ENCODE results near the gene TMC3. TPM values are rescaled to one million over a fixed set of nuclear protein-coding genes. Genes with fewer than 3 reads are reported as not detected.
"Not testable (repeated sequence)": the region's sequence is repeated elsewhere in the genome, so short reads cannot be mapped to it uniquely, and the experiment has no call there.

Gene TMC3
- total RNA-seq, 2 experiments from 2014 or later = not detected

DNA sequence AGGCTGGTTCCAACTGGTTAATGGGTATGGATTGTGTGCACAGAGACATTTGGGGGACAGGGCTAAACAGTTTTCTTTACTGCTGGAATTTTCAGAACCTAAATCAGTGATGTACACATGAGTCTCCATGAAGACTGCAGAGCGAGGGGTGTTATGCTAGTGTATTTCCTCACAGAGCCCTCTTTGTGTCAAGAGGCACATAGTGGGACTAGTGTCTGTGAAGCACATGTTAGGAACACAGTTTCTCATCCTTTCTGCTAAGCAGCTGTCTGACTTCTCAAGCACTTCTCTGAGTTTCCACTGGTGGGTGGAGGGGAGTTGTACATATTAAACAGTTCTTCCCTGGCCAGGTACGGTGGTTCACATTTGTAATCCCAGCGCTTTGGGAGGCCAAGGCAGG lies 40.6 kb downstream of the TMC3 start:
- intact Hi-C loops (cut with DNase I, micrococcal nuclease) = no loop called here
- H3K4me3 ChIP-seq (ENCODE audit: low read length) = no peak overlapping the region
- H3K4me3 Mint-ChIP-seq = no peak overlapping the region
- no peaks in the 10 kb centered on the region for H3K27me3 Mint-ChIP-seq
- ATAC-seq (ENCODE audit: poor library complexity) (no peak), DNase-seq (no peak)
- no peaks in the 10 kb centered on the region for H3K36me3 Mint-ChIP-seq (ENCODE audit: low read depth)
- H3K36me3 ChIP-seq (ENCODE audit: insufficient read depth, low read length) = no peaks in the 10 kb centered on the region
- no peaks in the 10 kb centered on the region for H3K9me3 ChIP-seq (ENCODE audit: control insufficient read depth in 1 of 2, insufficient read depth in 1 of 2, low read length in 2 of 2)
- no peaks in the 10 kb centered on the region for H3K4me1 ChIP-seq (ENCODE audit: insufficient read depth, low read length)
- H3K9me3 Mint-ChIP-seq = no peaks in the 10 kb centered on the region
- ChIA-PET CTCF (interaction anchor here (1.0 to 1.7 kb wide), 2 partner anchors 58 to 67 kb away, joined by 3 to 4 read pairs; no protein-coding TSS in a partner anchor), POLR2A (no interaction called here)
- H3K27ac Mint-ChIP-seq = no peak overlapping the region
- H3K27ac ChIP-seq (ENCODE audit: low read depth in 1 of 2, low read length in 2 of 2) = no peak overlapping the region
- TF ChIP-seq, protein P1, sequence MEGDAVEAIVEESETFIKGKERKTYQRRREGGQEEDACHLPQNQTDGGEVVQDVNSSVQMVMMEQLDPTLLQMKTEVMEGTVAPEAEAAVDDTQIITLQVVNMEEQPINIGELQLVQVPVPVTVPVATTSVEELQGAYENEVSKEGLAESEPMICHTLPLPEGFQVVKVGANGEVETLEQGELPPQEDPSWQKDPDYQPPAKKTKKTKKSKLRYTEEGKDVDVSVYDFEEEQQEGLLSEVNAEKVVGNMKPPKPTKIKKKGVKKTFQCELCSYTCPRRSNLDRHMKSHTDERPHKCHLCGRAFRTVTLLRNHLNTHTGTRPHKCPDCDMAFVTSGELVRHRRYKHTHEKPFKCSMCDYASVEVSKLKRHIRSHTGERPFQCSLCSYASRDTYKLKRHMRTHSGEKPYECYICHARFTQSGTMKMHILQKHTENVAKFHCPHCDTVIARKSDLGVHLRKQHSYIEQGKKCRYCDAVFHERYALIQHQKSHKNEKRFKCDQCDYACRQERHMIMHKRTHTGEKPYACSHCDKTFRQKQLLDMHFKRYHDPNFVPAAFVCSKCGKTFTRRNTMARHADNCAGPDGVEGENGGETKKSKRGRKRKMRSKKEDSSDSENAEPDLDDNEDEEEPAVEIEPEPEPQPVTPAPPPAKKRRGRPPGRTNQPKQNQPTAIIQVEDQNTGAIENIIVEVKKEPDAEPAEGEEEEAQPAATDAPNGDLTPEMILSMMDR (IDR thresholded peaks at IDR 0.05) = no peak
- no peaks in the 10 kb centered on the region for H3K27me3 ChIP-seq (ENCODE audit: control insufficient read depth in 1 of 2, insufficient read depth in 2 of 2, low read length in 2 of 2)
- peaks cover 31% of the 10 kb centered on the region for H3K4me1 Mint-ChIP-seq (ENCODE audit: low read depth)

DNA sequence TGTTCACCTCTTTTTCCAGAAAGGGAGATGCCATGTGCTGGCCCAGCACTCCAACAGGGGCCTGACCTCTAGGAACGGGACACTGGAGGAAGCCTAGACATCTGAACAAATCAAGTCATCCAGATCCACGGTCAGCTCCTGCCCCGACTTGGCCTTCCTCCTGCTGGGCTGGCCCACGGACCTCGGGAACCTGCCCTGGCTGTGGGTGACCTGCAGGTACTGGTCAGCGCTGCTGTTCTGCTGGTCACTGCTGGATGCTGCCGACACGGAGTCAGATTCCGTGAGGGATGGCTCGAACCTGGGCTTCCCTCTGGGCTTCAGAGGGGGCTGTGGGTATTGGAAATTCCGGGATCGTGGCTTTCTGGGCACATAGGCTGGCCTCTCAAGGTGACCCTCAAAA lies 41.7 kb downstream of the TMC3 start:
- H3K27me3 Mint-ChIP-seq = no peaks in the 10 kb centered on the region
- Histone ChIP-seq H3K27ac (ENCODE audit: low read depth in 1 of 2, low read length in 2 of 2) (no peak overlapping the region), H3K36me3 (ENCODE audit: insufficient read depth, low read length) (no peaks in the 10 kb centered on the region), H3K4me3 (ENCODE audit: low read length) (no peak overlapping the region), H3K9me3 (ENCODE audit: control insufficient read depth in 1 of 2, insufficient read depth in 1 of 2, low read length in 2 of 2) (no peaks in the 10 kb centered on the region), H3K27me3 (ENCODE audit: control insufficient read depth in 1 of 2, insufficient read depth in 2 of 2, low read length in 2 of 2) (no peaks in the 10 kb centered on the region), H3K4me1 (ENCODE audit: insufficient read depth, low read length) (no peaks in the 10 kb centered on the region)
- ChIA-PET CTCF (interaction anchor here (1.7 kb wide), 1 partner anchor 66 kb away, joined by 4 read pairs; no protein-coding TSS in a partner anchor), POLR2A (interaction anchor here (0.7 kb wide), 1 partner anchor 956 kb away, joined by 3 read pairs; no protein-coding TSS in a partner anchor)
- peaks cover 35% of the 10 kb centered on the region for H3K4me1 Mint-ChIP-seq (ENCODE audit: low read depth)
- H3K27ac Mint-ChIP-seq = no peak overlapping the region
- no peak for DNase-seq
- intact Hi-C loops (cut with DNase I, micrococcal nuclease) = no loop called here
- TF ChIP-seq, protein P1 (IDR thresholded peaks at IDR 0.05) = no peak
- H3K4me3 Mint-ChIP-seq = no peak overlapping the region
- ATAC-seq (ENCODE audit: poor library complexity) = no peak
- no peaks in the 10 kb centered on the region for H3K9me3 Mint-ChIP-seq
- no peaks in the 10 kb centered on the region for H3K36me3 Mint-ChIP-seq (ENCODE audit: low read depth)

DNA sequence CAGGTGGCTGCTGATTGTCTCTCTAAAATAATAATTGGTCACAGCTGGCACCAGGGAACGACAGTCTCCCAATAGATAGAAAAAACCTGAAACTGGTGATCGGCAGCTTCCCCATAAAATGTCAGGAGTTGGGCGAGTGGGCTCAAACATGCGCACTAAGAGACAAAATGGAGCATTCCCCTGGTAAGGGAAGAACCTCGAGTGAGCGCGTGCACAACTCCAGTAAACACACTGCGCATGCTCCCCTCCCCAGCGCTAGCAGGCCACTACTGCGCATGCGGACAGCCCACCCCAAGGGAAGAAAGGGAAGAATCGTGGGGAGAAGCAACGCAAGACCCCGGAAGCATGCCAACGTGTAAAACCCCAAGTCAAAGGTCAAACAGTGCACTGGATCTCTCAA lies 42.4 kb downstream of the TMC3 start:
- Mint-ChIP-seq H3K27ac (no peak overlapping the region), H3K4me1 (ENCODE audit: low read depth) (peaks cover 37% of the 10 kb centered on the region), H3K27me3 (no peaks in the 10 kb centered on the region), H3K4me3 (no peak overlapping the region), H3K9me3 (no peaks in the 10 kb centered on the region), H3K36me3 (ENCODE audit: low read depth) (no peaks in the 10 kb centered on the region)
- no peak overlapping the region for H3K27ac ChIP-seq (ENCODE audit: low read depth in 1 of 2, low read length in 2 of 2)
- H3K4me1 ChIP-seq (ENCODE audit: insufficient read depth, low read length) = no peaks in the 10 kb centered on the region
- TF ChIP-seq, protein P1 (IDR thresholded peaks at IDR 0.05) = no peak
- H3K27me3 ChIP-seq (ENCODE audit: control insufficient read depth in 1 of 2, insufficient read depth in 2 of 2, low read length in 2 of 2) = no peaks in the 10 kb centered on the region
- no peak for ATAC-seq (ENCODE audit: poor library complexity)
- intact Hi-C loops (cut with DNase I, micrococcal nuclease) = no loop called here
- no peaks in the 10 kb centered on the region for H3K9me3 ChIP-seq (ENCODE audit: control insufficient read depth in 1 of 2, insufficient read depth in 1 of 2, low read length in 2 of 2)
- no peak for DNase-seq
- H3K36me3 ChIP-seq (ENCODE audit: insufficient read depth, low read length) = no peaks in the 10 kb centered on the region
- no peak overlapping the region for H3K4me3 ChIP-seq (ENCODE audit: low read length)
- ChIA-PET POLR2A (no interaction called here), CTCF (interaction anchor here (1.7 kb wide), 1 partner anchor 66 kb away, joined by 4 read pairs; no protein-coding TSS in a partner anchor)

DNA sequence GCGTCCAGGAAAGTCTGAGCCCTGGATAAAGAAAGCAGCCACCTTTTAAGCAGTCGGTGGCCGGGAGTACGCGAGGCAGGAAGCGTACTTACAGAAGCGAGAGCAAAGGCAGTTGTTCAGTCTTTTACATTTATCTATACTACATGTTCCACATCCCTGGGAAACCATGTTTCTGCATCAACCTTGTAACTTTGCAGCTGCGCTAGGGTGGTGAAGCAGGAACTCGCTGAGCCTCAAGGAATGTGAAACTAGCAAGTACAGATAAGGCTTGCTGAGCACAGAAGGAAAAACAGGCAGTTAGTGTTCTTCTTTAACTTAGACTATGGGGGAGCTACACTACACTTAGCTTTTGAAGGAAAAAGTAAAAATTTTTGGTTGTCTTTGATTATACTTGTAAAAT lies 42.9 kb downstream of the TMC3 start:
- H3K4me1 ChIP-seq (ENCODE audit: insufficient read depth, low read length); H3K27me3 ChIP-seq (ENCODE audit: control insufficient read depth in 1 of 2, insufficient read depth in 2 of 2, low read length in 2 of 2); intact Hi-C loops (cut with DNase I, micrococcal nuclease); H3K36me3 Mint-ChIP-seq (ENCODE audit: low read depth); H3K27ac ChIP-seq (ENCODE audit: low read depth in 1 of 2, low read length in 2 of 2); H3K9me3 Mint-ChIP-seq; DNase-seq; CTCF ChIA-PET; H3K36me3 ChIP-seq (ENCODE audit: insufficient read depth, low read length); H3K9me3 ChIP-seq (ENCODE audit: control insufficient read depth in 1 of 2, insufficient read depth in 1 of 2, low read length in 2 of 2); H3K27me3 Mint-ChIP-seq; POLR2A ChIA-PET; ATAC-seq (ENCODE audit: poor library complexity); H3K4me3 ChIP-seq (ENCODE audit: low read length): not testable (repeated sequence)
- Mint-ChIP-seq H3K27ac (peak overlapping the region; percentile 6), H3K4me3 (peak overlapping the region; percentile 12), H3K4me1 (ENCODE audit: low read depth) (peaks cover 34% of the 10 kb centered on the region)

All from CD4-positive, alpha-beta T cell (primary cell).